Calu3 (cell line): Measurements from ENCODE around the gene CBFA2T3. TPM values are rescaled to one million over a fixed set of nuclear protein-coding genes. Genes with fewer than 3 reads are reported as not detected.

Experiments
- BruUV-seq: library from RNA; stranded (reverse); fragments of 400-500 nt; replicated peaks from 2 replicates; lab custom pipeline; 2021; lab: Mats Ljungman, UMichigan
- CTCF ChIA-PET: fragments of 300-600 bp; sonication (Branson Sonifier 250); formaldehyde crosslinking; loops from one replicate; lab custom pipeline; 2022; ENCODE audit warnings: antibody characterized with exemption; lab: Charles Lee
- DNase-seq: peaks from one replicate; pipeline ENCODE4 v3.0.0; 2022
- H3K27ac Mint-ChIP-seq: one replicate; pipeline ENCODE4 v1.8.0; 2022; ENCODE audit warnings: mixed read lengths; ENCODE audit not compliant: unreplicated experiment
- H3K27me3 Mint-ChIP-seq: one replicate; pipeline ENCODE4 v1.8.0; 2022; ENCODE audit warnings: mixed read lengths; ENCODE audit not compliant: unreplicated experiment
- H3K36me3 Mint-ChIP-seq: one replicate; pipeline ENCODE4 v1.8.0; 2022; ENCODE audit warnings: mild to moderate bottlenecking, moderate library complexity, mixed read lengths; ENCODE audit not compliant: insufficient read depth, unreplicated experiment
- H3K4me1 Mint-ChIP-seq: one replicate; pipeline ENCODE4 v1.8.0; 2022; ENCODE audit warnings: mild to moderate bottlenecking, low read depth, mixed read lengths; ENCODE audit not compliant: unreplicated experiment
- H3K4me3 Mint-ChIP-seq: one replicate; pipeline ENCODE4 v1.8.0; 2022; ENCODE audit warnings: mild to moderate bottlenecking, low read depth, moderate library complexity, mixed read lengths; ENCODE audit not compliant: unreplicated experiment
- H3K9me3 Mint-ChIP-seq: one replicate; pipeline ENCODE4 v1.8.0; 2022; ENCODE audit warnings: low read depth, mixed read lengths; ENCODE audit not compliant: unreplicated experiment
- CTCF ChIP-seq: fragments of 200-600 bp; IDR thresholded peaks from one replicate; pipeline ENCODE4 v1.8.0; 2022; ENCODE audit warnings: antibody characterized with exemption; ENCODE audit not compliant: unreplicated experiment
- intact Hi-C: fragments of 100-400 bp; cut with micrococcal nuclease; formaldehyde crosslinking; loops from one replicate; pipeline ENCODE4 v1.10.0; 2022; ENCODE audit not compliant: unreplicated experiment
- total RNA-seq: library from RNA; stranded (reverse); gene quantifications from 2 replicates; pipeline ENCODE4 v1.2.3, GENCODE V29; 2022

The CBFA2T3 gene
- total RNA-seq, 1 experiment from 2014 or later: not detected

DNA sequence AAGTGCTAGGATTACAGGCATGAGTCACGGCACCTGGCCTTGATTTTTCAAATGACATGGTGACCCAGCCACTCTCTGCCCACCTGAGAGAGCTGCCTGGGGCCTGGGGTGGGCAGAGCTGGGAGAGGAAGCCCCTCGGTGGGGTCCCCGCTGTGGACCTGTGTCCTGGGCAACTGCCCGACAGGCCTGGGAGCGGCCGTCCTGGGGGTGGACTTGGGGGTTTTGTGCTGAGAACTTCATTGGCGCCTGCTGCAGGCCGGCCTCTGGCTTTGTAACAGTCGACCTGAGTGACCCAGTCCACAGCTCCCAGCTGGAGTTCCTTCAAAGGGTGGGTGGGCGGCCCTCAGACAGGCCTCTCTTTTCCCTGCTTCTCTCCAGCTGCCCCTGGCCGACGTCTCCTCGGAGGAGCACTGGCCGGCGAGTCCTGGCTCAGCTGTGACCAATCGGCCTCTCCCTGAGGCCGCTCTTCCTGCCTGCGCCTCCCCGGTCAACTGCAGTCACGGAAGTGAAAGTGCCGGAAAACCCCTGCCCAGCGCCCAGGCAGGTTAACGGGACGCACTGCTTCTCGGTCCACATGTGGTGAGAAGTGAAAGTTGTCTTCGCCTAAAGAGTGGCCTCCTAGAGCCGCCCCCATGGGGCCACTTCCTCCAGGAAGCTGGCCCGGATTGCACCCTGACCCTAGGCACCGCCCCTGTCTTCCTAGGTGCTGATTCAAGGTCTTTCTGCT, 5.5 kb downstream of the CBFA2T3 start:
- H3K4me3 Mint-ChIP-seq: peak overlapping the region; percentile 10
- H3K27me3 Mint-ChIP-seq: peaks cover 97% of the 10 kb centered on the region
- no peak for TF ChIP-seq CTCF
- H3K27ac Mint-ChIP-seq: no peak overlapping the region
- peaks cover 4% of the 10 kb centered on the region for H3K36me3 Mint-ChIP-seq
- no peaks in the 10 kb centered on the region for H3K9me3 Mint-ChIP-seq
- intact Hi-C loops: no loop called here
- BruUV-seq: no TSS peak
- CTCF ChIA-PET: interaction anchor here (1.0 kb wide), 1 partner anchor 115 kb away, joined by 3 read pairs; the partner anchor contains the start of gene GALNS
- no peaks in the 10 kb centered on the region for H3K4me1 Mint-ChIP-seq
- DNase-seq: peak; percentile 49

- no peak overlapping the region for H3K4me3 Mint-ChIP-seq
- no peak overlapping the region for H3K27ac Mint-ChIP-seq
- intact Hi-C loops: no loop called here
- no peaks in the 10 kb centered on the region for H3K4me1 Mint-ChIP-seq
- no peaks in the 10 kb centered on the region for H3K9me3 Mint-ChIP-seq
- CTCF ChIA-PET: no interaction called here
- BruUV-seq: no TSS peak
- DNase-seq: no peak
- peaks cover 4% of the 10 kb centered on the region for H3K36me3 Mint-ChIP-seq
- no peak for TF ChIP-seq CTCF
- H3K27me3 Mint-ChIP-seq: peaks cover 88% of the 10 kb centered on the region
Measured at GRCh38 chr16:88970539-88971065, 6.4 kb downstream of the CBFA2T3 start.

DNA sequence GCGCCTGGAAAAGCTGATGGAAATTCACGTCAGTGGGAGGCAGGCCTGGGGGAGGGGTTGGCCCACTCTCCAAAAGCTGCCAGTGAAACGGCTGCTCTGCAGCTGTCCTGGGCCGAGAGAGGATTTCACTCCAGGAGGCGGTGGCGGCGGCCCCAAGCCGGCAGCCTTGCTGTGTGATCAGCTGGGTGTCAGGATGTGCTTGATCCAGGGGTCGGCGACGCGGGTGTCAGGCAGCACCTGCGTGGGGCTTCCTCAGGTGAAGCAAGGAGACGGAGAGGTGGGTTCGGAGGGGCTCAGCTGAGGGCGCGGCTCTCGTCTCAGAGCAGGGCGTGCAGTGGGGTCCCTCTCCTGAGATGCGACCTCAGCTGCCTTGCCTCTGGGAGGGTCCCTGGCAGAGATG, 7.0 kb downstream of the CBFA2T3 start:
- no peak for DNase-seq
- Mint-ChIP-seq H3K9me3 (no peaks in the 10 kb centered on the region), H3K27ac (no peak overlapping the region), H3K4me1 (no peaks in the 10 kb centered on the region), H3K36me3 (peaks cover 4% of the 10 kb centered on the region), H3K27me3 (peaks cover 88% of the 10 kb centered on the region), H3K4me3 (no peak overlapping the region)
- no peak for TF ChIP-seq CTCF
- BruUV-seq: no TSS peak
- intact Hi-C loops: no loop called here
- CTCF ChIA-PET: no interaction called here

- CTCF ChIA-PET: no interaction called here
- Mint-ChIP-seq H3K9me3 (no peaks in the 10 kb centered on the region), H3K27me3 (peaks cover 88% of the 10 kb centered on the region), H3K4me3 (no peak overlapping the region), H3K27ac (no peak overlapping the region), H3K4me1 (no peaks in the 10 kb centered on the region), H3K36me3 (peaks cover 4% of the 10 kb centered on the region)
- no peak for TF ChIP-seq CTCF
- no peak for DNase-seq
- intact Hi-C loops: no loop called here
- BruUV-seq: no TSS peak
Measured at GRCh38 chr16:88969361-88969831, 7.6 kb downstream of the CBFA2T3 start.
